Liver (tissue), 9 donors: ENCODE results near the gene HHAT. TPM values are rescaled to one million over a fixed set of nuclear protein-coding genes. Genes with fewer than 3 reads are reported as not detected.

Source experiments
- DNase-seq: peaks from one replicate; pipeline ENCODE4 v3.0.0-alpha.2; 2017; ENCODE audit warnings: low spot score
- H3K27ac ChIP-seq, 2 donors: one replicate each; pipeline ENCODE4 v1.7.0; 2013; ENCODE audit warnings: inconsistent platforms in 2 of 2, low read length in 2 of 2, control low read depth in 1 of 2, low read depth in 1 of 2, mild to moderate bottlenecking in 1 of 2
- H3K27me3 ChIP-seq, 4 donors: one replicate each; pipeline versions ENCODE4 v1.6.1 to v1.7.0; 2013; ENCODE audit warnings: low read length in 3 of 4, inconsistent platforms in 1 of 4, mild to moderate bottlenecking in 1 of 4, moderate library complexity in 1 of 4; ENCODE audit not compliant: control insufficient read depth in 4 of 4, insufficient read depth in 4 of 4
- H3K36me3 ChIP-seq, 4 donors: one replicate each; pipeline versions ENCODE4 v1.6.1 to v1.7.0; 2013; ENCODE audit warnings: low read length in 3 of 4, mild to moderate bottlenecking in 3 of 4, low read depth in 1 of 4, moderate library complexity in 1 of 4; ENCODE audit not compliant: control insufficient read depth in 4 of 4, insufficient read depth in 3 of 4
- H3K4me1 ChIP-seq, 4 donors: one replicate each; pipeline versions ENCODE4 v1.6.1 to v1.7.0; 2013; ENCODE audit warnings: low read length in 3 of 4, mild to moderate bottlenecking in 3 of 4, moderate library complexity in 1 of 4; ENCODE audit not compliant: control insufficient read depth in 4 of 4, insufficient read depth in 4 of 4
- H3K4me3 ChIP-seq, 3 donors: one replicate each; pipeline versions ENCODE4 v1.6.1 to v1.7.0; 2013; ENCODE audit warnings: low read length in 3 of 3, control low read depth in 1 of 3, low read depth in 1 of 3, mild to moderate bottlenecking in 1 of 3
- H3K9ac ChIP-seq, 2 donors: one replicate each; pipeline ENCODE4 v1.7.0; 2013; ENCODE audit warnings: low read length in 2 of 2, mild to moderate bottlenecking in 2 of 2, moderate library complexity in 2 of 2, control low read depth in 1 of 2, low read depth in 1 of 2
- H3K9me3 ChIP-seq, 4 donors: one replicate each; pipeline versions ENCODE4 v1.6.1 to v1.7.0; 2013; ENCODE audit warnings: low read length in 3 of 4; ENCODE audit not compliant: control insufficient read depth in 4 of 4
- ATF3 ChIP-seq: IDR thresholded peaks from 2 replicates; pipeline ENCODE4 v1.6.1; 2016; ENCODE audit warnings: antibody characterized with exemption
- CTCF ChIP-seq: fragments of 150-350 bp; IDR thresholded peaks from 2 replicates; pipeline ENCODE4 v1.5.1; 2017; ENCODE audit warnings: improper control_type of control experiment, low read depth, low read length; ENCODE audit not compliant: missing input control
- FOXA1 ChIP-seq: IDR thresholded peaks from 2 replicates; pipeline ENCODE4 v1.6.1; 2016; ENCODE audit warnings: antibody characterized with exemption
- FOXA2 ChIP-seq: IDR thresholded peaks from 2 replicates; pipeline ENCODE4 v1.6.1; 2016; ENCODE audit warnings: antibody characterized with exemption
- GABPA ChIP-seq, 2 donors: IDR thresholded peaks in 1 of 2; conservative IDR thresholded peaks in 1 of 2; 2 replicates each; pipeline ENCODE4 v1.6.1; 2016; ENCODE audit warnings: antibody characterized with exemption in 2 of 2, mild to moderate bottlenecking in 1 of 2, moderate library complexity in 1 of 2
- HNF4A ChIP-seq, 2 donors: conservative IDR thresholded peaks; 2 replicates each; pipeline ENCODE4 v1.6.1; 2016; ENCODE audit warnings: antibody characterized with exemption in 2 of 2, mild to moderate bottlenecking in 2 of 2
- JUND ChIP-seq, 2 donors: IDR thresholded peaks; 2 replicates each; pipeline ENCODE4 v1.6.1; 2016; ENCODE audit warnings: antibody characterized with exemption in 2 of 2
- NR2F2 ChIP-seq: IDR thresholded peaks from 2 replicates; pipeline ENCODE4 v1.6.1; 2016; ENCODE audit warnings: antibody characterized with exemption
- RAD21 ChIP-seq, 2 donors: IDR thresholded peaks; 2 replicates each; pipeline ENCODE4 v1.6.1; 2016; ENCODE audit warnings: antibody characterized with exemption in 2 of 2, mild to moderate bottlenecking in 2 of 2
- RXRA ChIP-seq, 2 donors: IDR thresholded peaks; 2 replicates each; pipeline ENCODE4 v1.6.1; 2017 to 2018; ENCODE audit warnings: antibody characterized with exemption in 2 of 2, mild to moderate bottlenecking in 1 of 2
- SP1 ChIP-seq: IDR thresholded peaks from 2 replicates; pipeline ENCODE4 v1.6.1; 2018; ENCODE audit warnings: antibody characterized with exemption, mild to moderate bottlenecking
- TAF1 ChIP-seq: conservative IDR thresholded peaks from 2 replicates; pipeline ENCODE4 v1.6.1; 2016; ENCODE audit warnings: antibody characterized with exemption, mild to moderate bottlenecking
- YY1 ChIP-seq: IDR thresholded peaks from 2 replicates; pipeline ENCODE4 v1.6.1; 2016; ENCODE audit warnings: antibody characterized with exemption, mild to moderate bottlenecking
- WGBS: extraction: QIAGEN DNeasy Blood & Tissue Kit; methylation state at CpG from one replicate; pipeline ENCODE4 v1.1.7; 2013; 5-methylcytosine and 5-hydroxymethylcytosine counted together
- polyA plus RNA-seq, 2 donors: library from polyadenylated mRNA; stranded (reverse) in 1 of 2; unstranded in 1 of 2; fragments of 200-250 nt in 1 of 2; fragments of >200 nt in 1 of 2; fragmentation: Nextera tagmentation in 1 of 2; extraction: Ambion mirVana in 1 of 2; gene quantifications; one replicate each; pipeline versions ENCODE4 v1.2.1 to v1.2.3, GENCODE V29; 2013 to 2015
- total RNA-seq, 2 donors: library from RNA; depleted of rRNA; stranded (reverse); fragments of >200 nt; gene quantifications; one replicate each; pipeline ENCODE4 v1.2.3, GENCODE V29; 2014
- TF ChIP-seq, protein P1 (sequence below): IDR thresholded peaks from 2 replicates; pipeline ENCODE4 v1.6.1; 2016; ENCODE audit warnings: antibody characterized with exemption
- donor health status: healthy.
- donor health status: healthy.
- donor health status: healthy.
- donor health status: healthy.
- donor health status: healthy.

HHAT gene
- total and polyA plus RNA-seq, 4 donors: 1.3 to 2.2 (median 1.6) TPM

DNA sequence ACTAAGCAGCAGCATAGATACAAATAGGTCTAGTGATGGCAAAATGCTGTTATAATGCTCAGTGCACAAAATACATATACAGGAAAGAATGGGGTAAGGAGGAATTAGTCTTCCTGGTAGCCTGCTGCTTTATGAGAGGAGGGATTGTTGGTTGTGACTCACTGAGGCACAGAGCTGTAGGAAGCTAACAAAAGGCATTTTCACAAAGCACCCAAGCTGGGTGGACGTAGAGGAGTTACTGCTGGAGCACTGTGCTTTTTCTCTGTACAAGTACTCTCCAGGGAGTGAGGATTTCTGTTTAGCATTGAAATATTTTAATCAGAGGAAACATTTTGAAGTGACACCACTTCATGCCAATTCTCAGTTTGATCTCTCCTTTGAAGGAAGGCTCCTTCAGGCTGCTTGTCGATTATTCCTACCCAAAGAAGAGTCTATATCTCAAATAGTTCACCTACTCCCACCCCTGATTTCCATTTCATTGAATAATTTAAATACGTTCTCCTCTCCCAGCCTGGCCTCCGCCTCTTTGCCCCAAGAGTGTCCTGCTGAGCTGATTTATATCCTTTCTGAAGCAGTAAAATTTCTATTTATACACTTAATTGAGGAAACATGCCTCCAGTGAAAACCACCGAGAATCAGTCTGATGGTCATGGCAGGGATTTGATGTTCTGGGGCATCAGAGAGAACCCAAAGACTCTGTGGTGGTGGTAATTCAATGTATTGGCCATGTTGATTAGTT, 271.9 kb downstream of the HHAT start:
- Histone ChIP-seq H3K9me3 (no peaks in the 10 kb centered on the region), H3K9ac (no peak overlapping the region), H3K27ac (no peak overlapping the region), H3K27me3 (no peaks in the 10 kb centered on the region), H3K4me3 (no peak overlapping the region), H3K4me1 (no peaks in the 10 kb centered on the region), H3K36me3 (no peaks in the 10 kb centered on the region)
- WGBS: 94% methylated on average over 5 of the region's 5 CpGs
- TF ChIP-seq, protein P1, sequence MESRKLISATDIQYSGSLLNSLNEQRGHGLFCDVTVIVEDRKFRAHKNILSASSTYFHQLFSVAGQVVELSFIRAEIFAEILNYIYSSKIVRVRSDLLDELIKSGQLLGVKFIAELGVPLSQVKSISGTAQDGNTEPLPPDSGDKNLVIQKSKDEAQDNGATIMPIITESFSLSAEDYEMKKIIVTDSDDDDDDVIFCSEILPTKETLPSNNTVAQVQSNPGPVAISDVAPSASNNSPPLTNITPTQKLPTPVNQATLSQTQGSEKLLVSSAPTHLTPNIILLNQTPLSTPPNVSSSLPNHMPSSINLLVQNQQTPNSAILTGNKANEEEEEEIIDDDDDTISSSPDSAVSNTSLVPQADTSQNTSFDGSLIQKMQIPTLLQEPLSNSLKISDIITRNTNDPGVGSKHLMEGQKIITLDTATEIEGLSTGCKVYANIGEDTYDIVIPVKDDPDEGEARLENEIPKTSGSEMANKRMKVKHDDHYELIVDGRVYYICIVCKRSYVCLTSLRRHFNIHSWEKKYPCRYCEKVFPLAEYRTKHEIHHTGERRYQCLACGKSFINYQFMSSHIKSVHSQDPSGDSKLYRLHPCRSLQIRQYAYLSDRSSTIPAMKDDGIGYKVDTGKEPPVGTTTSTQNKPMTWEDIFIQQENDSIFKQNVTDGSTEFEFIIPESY: no peak
- TF ChIP-seq FOXA2 (no peak), ATF3 (no peak)
- no peak for DNase-seq

- no peak for DNase-seq
Measured at GRCh38 chr1:210603123-210603522, 274.4 kb downstream of the HHAT start.

GRCh38 chr1:210605099-210605498, 276.4 kb downstream of the HHAT start:
- no peaks in the 10 kb centered on the region for H3K9me3 ChIP-seq
- H3K4me1 ChIP-seq: no peaks in the 10 kb centered on the region
- no peak overlapping the region for H3K4me3 ChIP-seq
- no peaks in the 10 kb centered on the region for H3K36me3 ChIP-seq
- no peaks in the 10 kb centered on the region for H3K27me3 ChIP-seq
- 46% methylated on average over 2 of the region's 2 CpGs for WGBS
- no peak overlapping the region for H3K27ac ChIP-seq
- TF ChIP-seq SP1 (no peak), RAD21 (IDR thresholded peaks at IDR 0.05) (no peak), TAF1 (no peak), FOXA1 (no peak), CTCF (no peak), JUND (IDR thresholded peaks at IDR 0.05) (no peak), FOXA2 (no peak), HNF4A (conservative IDR thresholded peaks at IDR 0.05) (no peak), RXRA (IDR thresholded peaks at IDR 0.05) (no peak)
- DNase-seq: no peak
- no peak overlapping the region for H3K9ac ChIP-seq

More at GRCh38 chr1:210603123-210603522, 274.4 kb downstream of the HHAT start:
- Histone ChIP-seq H3K4me1 (no peaks in the 10 kb centered on the region), H3K9ac (no peak overlapping the region), H3K27ac (no peak overlapping the region), H3K9me3 (no peaks in the 10 kb centered on the region), H3K27me3 (no peaks in the 10 kb centered on the region), H3K4me3 (no peak overlapping the region), H3K36me3 (no peaks in the 10 kb centered on the region)
- 88% methylated on average over 4 of the region's 4 CpGs for WGBS
- no peak for TF ChIP-seq TAF1
- no peak for TF ChIP-seq RAD21 (IDR thresholded peaks at IDR 0.05)
- no peak for TF ChIP-seq NR2F2
- no peak for TF ChIP-seq GABPA (IDR thresholded peaks at IDR 0.05 in 1 of 2, conservative IDR thresholded peaks at IDR 0.05 in 1 of 2)
- TF ChIP-seq JUND (IDR thresholded peaks at IDR 0.05): no peak
- no peak for TF ChIP-seq FOXA2
- no peak for TF ChIP-seq YY1
